K562 (cell line): ENCODE measurements around the gene TP73. TPM values are rescaled to one million over a fixed set of nuclear protein-coding genes. Genes with fewer than 3 reads are reported as not detected.

Experiments used
- ATAC-seq: fragments of 200-7000 bp; cut with Tn5 transposase; 3 replicates; pipeline ENCODE4 v1.9.1; 2020; ENCODE audit warnings: moderate library complexity
- BruUV-seq: library from RNA; stranded (reverse); fragments of 400-500 nt; replicated peaks from 2 replicates; lab custom pipeline; 2021; lab: Mats Ljungman, UMichigan
- CTCF ChIA-PET: fragments of 300-600 bp; formaldehyde crosslinking; extraction: SDS; loops from one replicate; lab custom pipeline; 2021; ENCODE audit warnings: low intra/inter-chr PET ratio; lab: Yijun Ruan, JAX
- POLR2A ChIA-PET: fragments of 300-600, 350-650 bp; sonication (Branson Sonifier 250); formaldehyde crosslinking; extraction: SDS; loops from one replicate; lab custom pipeline; 2021; ENCODE audit warnings: antibody characterized with exemption, inconsistent platforms; lab: Yijun Ruan, JAX
- DNase-seq, 4 experiments: peaks; one replicate each; pipeline versions ENCODE4 v3.0.0 to v3.0.0-alpha.2; 2011 to 2018; ENCODE audit warnings: low spot score in 3 of 4, mixed read lengths in 3 of 4; ENCODE audit errors: extremely low read depth in 1 of 4
- FAIRE-seq: peaks from 2 replicates; lab custom pipeline; 2011; peaks lifted over from hg19 to GRCh38; lab: Jason Lieb, UNC
- H2AFZ ChIP-seq: 2 replicates; pipeline ENCODE4 v1.6.0; 2011; ENCODE audit warnings: low read depth, low read length, control low read depth, inconsistent platforms
- H3K27ac ChIP-seq: fragments of 200-600 bp; 3 replicates; pipeline ENCODE4 v1.8.0; 2011; ENCODE audit warnings: low read depth, mild to moderate bottlenecking, control low read depth, inconsistent platforms, low read length, moderate library complexity, mixed read lengths; ENCODE audit errors: extremely low read depth
- H3K27me3 ChIP-seq, 2 experiments: fragments of 300-600 bp in 1 of 2; 2 replicates in 1 of 2; 3 replicates in 1 of 2; pipeline versions ENCODE4 v1.6.0 to v1.8.0; 2011; ENCODE audit warnings: inconsistent platforms in 2 of 2, low read length in 2 of 2, mild to moderate bottlenecking in 1 of 2, mixed read lengths in 1 of 2, moderate library complexity in 1 of 2; ENCODE audit not compliant: control insufficient read depth in 2 of 2, insufficient read depth in 2 of 2
- H3K36me3 ChIP-seq: fragments of 300-600 bp; 3 replicates; pipeline ENCODE4 v1.8.0; 2011; ENCODE audit warnings: mild to moderate bottlenecking, low read length, inconsistent platforms; ENCODE audit not compliant: control insufficient read depth, insufficient read depth
- H3K4me1 ChIP-seq, 2 experiments: fragments of 200-600 bp in 1 of 2; replicated peaks in 1 of 2; 2 replicates in 1 of 2; 3 replicates in 1 of 2; pipeline versions ENCODE4 v1.5.1 to v1.8.0; 2011; ENCODE audit warnings: inconsistent platforms in 2 of 2, low read length in 2 of 2, mild to moderate bottlenecking in 1 of 2, mixed read lengths in 1 of 2, moderate library complexity in 1 of 2; ENCODE audit not compliant: control insufficient read depth in 2 of 2, insufficient read depth in 2 of 2
- H3K4me2 ChIP-seq: 2 replicates; pipeline ENCODE4 v1.6.1; 2011; ENCODE audit warnings: low read length, control low read depth, inconsistent platforms, mixed read lengths; ENCODE audit not compliant: insufficient read depth
- H3K4me3 ChIP-seq: fragments of 200-600 bp; sonication (generic), shearing (Covaris generic); 2 replicates; pipeline ENCODE4 v1.5.1; 2016; ENCODE audit warnings: control low read depth, inconsistent platforms
- H3K79me2 ChIP-seq: fragments of 200-600 bp; 3 replicates; pipeline ENCODE4 v1.8.0; 2011; ENCODE audit warnings: low read length, inconsistent platforms; ENCODE audit not compliant: control insufficient read depth, insufficient read depth
- H3K9ac ChIP-seq, 2 experiments: 2 replicates each; pipeline versions ENCODE4 v1.6.0 to v1.6.1; 2011; ENCODE audit warnings: low read depth in 2 of 2, low read length in 2 of 2, control low read depth in 1 of 2, inconsistent platforms in 1 of 2, mild to moderate bottlenecking in 1 of 2, mixed read lengths in 1 of 2; ENCODE audit not compliant: insufficient read depth in 1 of 2
- H3K9me1 ChIP-seq: one replicate; pipeline ENCODE4 v1.6.0; 2011; ENCODE audit warnings: inconsistent platforms, mild to moderate bottlenecking, low read length, moderate library complexity; ENCODE audit not compliant: control insufficient read depth, insufficient read depth
- H3K9me3 ChIP-seq: replicated peaks from 2 replicates; pipeline ENCODE4 v1.5.1; 2011; ENCODE audit warnings: low read depth, low read length, inconsistent platforms; ENCODE audit not compliant: control insufficient read depth, insufficient read depth
- H4K20me1 ChIP-seq: replicated peaks from 2 replicates; pipeline ENCODE4 v1.6.1; 2011; ENCODE audit warnings: low read length, inconsistent platforms, mixed read lengths; ENCODE audit not compliant: control insufficient read depth, insufficient read depth
- CTCFL ChIP-seq: IDR thresholded peaks from 2 replicates; pipeline ENCODE4 v1.6.1; 2011; ENCODE audit warnings: borderline replicate concordance, low read depth, mild to moderate bottlenecking, moderate library complexity, low read length; ENCODE audit not compliant: insufficient read depth, poor library complexity, severe bottlenecking
- EWSR1 ChIP-seq: fragments of 450-650 bp; IDR thresholded peaks from 2 replicates; pipeline ENCODE4 v1.6.1; 2018; ENCODE audit warnings: borderline replicate concordance, mild to moderate bottlenecking, low read depth, moderate library complexity; ENCODE audit not compliant: partially characterized antibody
- MYC ChIP-seq, 2 experiments: fragments of 250-450 bp in 1 of 2; sonication (Bioruptor Pico) in 1 of 2; IDR thresholded peaks; 2 replicates each; pipeline versions ENCODE4 v1.5.1 to v1.6.1; 2012 to 2021; ENCODE audit warnings: low read depth in 2 of 2, borderline replicate concordance in 1 of 2, improper control_type of control experiment in 1 of 2, low read length in 1 of 2, mild to moderate bottlenecking in 1 of 2, moderate library complexity in 1 of 2
- NFIC ChIP-seq: fragments of 450-650 bp; IDR thresholded peaks from 2 replicates; pipeline ENCODE4 v1.6.1; 2017; ENCODE audit warnings: mild to moderate bottlenecking, inconsistent platforms
- NONO ChIP-seq, 2 experiments: fragments of 200-400 bp in 1 of 2; fragments of 450-650 bp in 1 of 2; formaldehyde crosslinking in 1 of 2; IDR thresholded peaks; 2 replicates each; pipeline ENCODE4 v1.6.1; 2017; ENCODE audit warnings: low read depth in 2 of 2, mild to moderate bottlenecking in 2 of 2, moderate library complexity in 2 of 2, low read length in 1 of 2
- SMAD1 ChIP-seq: fragments of 150-350 bp; IDR thresholded peaks from 2 replicates; pipeline ENCODE4 v1.6.1; 2014; ENCODE audit warnings: low read length, low read depth; ENCODE audit not compliant: partially characterized antibody
- SP2 ChIP-seq: IDR thresholded peaks from 2 replicates; pipeline ENCODE4 v1.6.1; 2011; ENCODE audit warnings: mild to moderate bottlenecking, low read depth, low read length, moderate library complexity; ENCODE audit not compliant: poor library complexity, severe bottlenecking; ENCODE audit errors: extremely low read depth
- SREBF1 ChIP-seq: fragments of 150-350 bp; IDR thresholded peaks from 2 replicates; pipeline ENCODE4 v1.6.1; 2014; ENCODE audit warnings: antibody characterized with exemption, low read depth, low read length, borderline replicate concordance
- TAF9B ChIP-seq: fragments of 450-650 bp; IDR thresholded peaks from 2 replicates; pipeline ENCODE4 v1.6.1; 2018; ENCODE audit warnings: mild to moderate bottlenecking; ENCODE audit not compliant: partially characterized antibody
- ZNF324 ChIP-seq: fragments of 250-450 bp; sonication (Bioruptor Pico); IDR thresholded peaks from 2 replicates; pipeline ENCODE4 v1.4.0; 2020; ENCODE audit warnings: mild to moderate bottlenecking
- ZNF592 ChIP-seq: fragments of 450-650 bp; IDR thresholded peaks from 2 replicates; pipeline ENCODE4 v1.6.1; 2017; ENCODE audit warnings: antibody characterized with exemption, mild to moderate bottlenecking
- ZNF75A ChIP-seq: fragments of 450-650 bp; formaldehyde crosslinking; IDR thresholded peaks from 2 replicates; pipeline ENCODE4 v1.4.0; 2020; ENCODE audit warnings: mild to moderate bottlenecking
- WGBS: fragments of 100-300 bp; shearing (Covaris generic); methylation state at CpG from one replicate; pipeline ENCODE4 v1.1.6; 2016; ENCODE audit warnings: low coverage, mixed read lengths; ENCODE audit not compliant: insufficient coverage; ENCODE audit errors: missing lambda C conversion rate; 5-methylcytosine and 5-hydroxymethylcytosine counted together
- in situ Hi-C: fragments of 300-500 bp; cut with MboI; formaldehyde crosslinking; loops from 4 replicates; pipeline ENCODE4 v1.15.0; 2018; ENCODE audit warnings: inconsistent platforms, mixed read lengths
- intact Hi-C: fragments of 100-400 bp; cut with micrococcal nuclease; formaldehyde crosslinking; loops from 2 replicates; pipeline ENCODE4 v1.14.2; 2022
- polyA plus RNA-seq, 8 experiments: library from polyadenylated mRNA; depleted of rRNA in 4 of 8; stranded (reverse) in 5 of 8; unstranded in 3 of 8; fragments of >200 nt; fragmentation: Nextera tagmentation in 2 of 8; fragmentation: Illumina TruSeq in 1 of 8; extraction: Ambion mirVana in 2 of 8; extraction: Trizol in 1 of 8; gene quantifications; 2 replicates each; pipeline versions ENCODE4 v1.2.1 to v1.2.3, GENCODE V29; 2011 to 2014; ENCODE audit warnings: inconsistent platforms in 1 of 8, missing spikeins in 1 of 8
- total RNA-seq, 7 experiments: library from RNA; depleted of rRNA in 6 of 7; stranded (reverse); fragments of >200 nt in 6 of 7; fragmentation: Illumina TruSeq in 2 of 7; extraction: Trizol in 2 of 7; gene quantifications; 2 replicates each; pipeline versions ENCODE4 v1.2.1 to v1.2.3, GENCODE V29; 2011 to 2021; ENCODE audit warnings: low replicate concordance in 1 of 7

Gene TP73
- total and polyA plus RNA-seq, 9 of the 15 experiments (the other 6 are each of a cell fraction or from before 2014, with no cell fraction given), result 0.07 to 1.6 (median 0.40) TPM; not detected in 2

GRCh38 chr1:3771108-3772026 lies 119.1 kb downstream of the TP73 start:
- CTCF ChIA-PET, result no interaction called here
- no peak for TF ChIP-seq MYC (IDR thresholded peaks at IDR 0.05; ENCODE audit: low read depth, low read length)
- peak; percentile 80; the same call in 1 of the 2 replicates for TF ChIP-seq MYC (CRISPR knock-in tag; IDR thresholded peaks at IDR 0.05; ENCODE audit: borderline replicate concordance, low read depth)
- TF ChIP-seq SREBF1, result no peak
- TF ChIP-seq NFIC, result peak; percentile 27; the same call in 1 of the 2 replicates
- no peak for TF ChIP-seq EWSR1
- 0 out of 4 replicates have a peak, but pooled peaks of 1 of the 2 experiments have one; percentile 43 for TF ChIP-seq NONO (IDR thresholded peaks at IDR 0.05; ENCODE audit: low read depth in 2 of 2, low read length in 1 of 2)
- TF ChIP-seq ZNF324 (CRISPR knock-in tag), result no peak
- peak; percentile 6 for TF ChIP-seq CTCFL
- TF ChIP-seq ZNF592, result peak; percentile 42; the same call in 1 of the 2 replicates
- no peak for TF ChIP-seq SP2
- TF ChIP-seq SMAD1, result no peak
- no peak for TF ChIP-seq TAF9B
- no peak for TF ChIP-seq ZNF75A (CRISPR knock-in tag)

More at GRCh38 chr1:3771108-3772026, 119.1 kb downstream of the TP73 start:
- Histone ChIP-seq H3K4me3 (peak overlapping the region; percentile 48), H3K9me3 (no peaks in the 10 kb centered on the region), H2AFZ (peak overlapping the region; percentile 68; the same call in 1 of the 2 replicates), H3K27me3 (no peaks in the 10 kb centered on the region), H3K4me2 (peak overlapping the region; percentile 69), H3K27ac (peak overlapping the region; percentile 67), H3K9ac (peak overlapping the region; percentile 67 to 90), H4K20me1 (no peaks in the 10 kb centered on the region), H3K9me1 (peaks cover 3% of the 10 kb centered on the region), H3K79me2 (peaks cover 35% of the 10 kb centered on the region), H3K36me3 (peaks cover 6% of the 10 kb centered on the region; the same call in 1 of the 3 replicates), H3K4me1 (peaks cover 25 to 81% of the 10 kb centered on the region in 2 experiments)
- intact Hi-C loops (no loop called here), in situ Hi-C loops (no loop called here)
- TSS peak; percentile 64 for BruUV-seq
- FAIRE-seq (no peak), ATAC-seq (no peak), DNase-seq (peak; percentile 44 to 70 (median 60))
- POLR2A ChIA-PET, result interaction anchor here (1.1 to 1.2 kb wide), 2 partner anchors 11 to 25 kb away, joined by 3 to 8 read pairs; partner anchors contain the start of gene LRRC47
- WGBS, result 43% methylated on average over 32 of the region's 32 CpGs
